ELF-1 (cell line): Measurements from ENCODE around the gene AQP12B.

ENCODE experiments used
- DNase-seq: peaks from one replicate; pipeline ENCODE4 v3.0.0-alpha.2; 2016; ENCODE audit warnings: low read depth, low spot score

The AQP12B gene

DNA sequence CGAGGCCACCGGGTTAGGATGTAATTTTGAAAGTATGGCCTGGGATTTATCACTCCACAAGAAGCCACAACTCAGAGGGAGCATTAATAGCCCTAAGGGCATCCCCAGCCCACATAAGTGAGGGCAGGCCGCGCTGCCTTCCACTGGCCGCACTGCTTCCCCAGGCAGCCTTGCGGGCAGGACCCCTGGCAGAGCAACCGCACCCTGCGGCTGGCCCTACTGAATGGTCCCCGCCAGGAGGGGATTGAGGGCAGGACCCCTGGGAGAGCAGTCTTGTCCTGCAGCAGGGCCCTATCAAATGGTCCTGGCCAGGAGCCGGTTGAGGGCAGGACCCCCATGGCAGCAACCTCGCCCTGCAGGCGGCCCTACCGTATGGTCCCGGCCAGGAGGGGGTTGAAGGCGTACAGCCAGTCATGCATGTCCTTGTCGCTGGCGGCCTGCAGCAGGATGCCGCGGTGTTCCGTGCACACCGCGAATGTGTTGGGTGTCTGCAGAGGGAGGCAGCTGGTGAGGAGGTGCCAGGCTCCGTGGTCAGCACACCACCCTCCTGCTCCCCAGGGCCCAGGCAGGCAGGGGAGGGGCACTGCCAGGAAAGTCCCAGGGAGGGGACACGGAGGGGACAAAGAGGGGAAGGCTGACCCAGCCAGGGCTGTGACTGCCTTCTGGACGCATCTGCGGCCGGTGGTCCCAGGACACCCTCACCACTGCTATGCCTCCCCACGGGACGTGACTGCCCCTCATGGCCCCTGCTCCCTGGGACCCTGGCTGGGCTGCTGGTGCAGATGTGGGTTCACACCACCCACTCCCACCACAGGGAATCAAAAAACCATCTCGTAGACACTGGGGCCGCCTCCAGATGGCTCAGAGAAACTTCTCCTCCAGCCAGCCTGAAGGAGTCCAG lies 35.2 kb upstream of the AQP12B start:
- DNase-seq: no peak

DNA sequence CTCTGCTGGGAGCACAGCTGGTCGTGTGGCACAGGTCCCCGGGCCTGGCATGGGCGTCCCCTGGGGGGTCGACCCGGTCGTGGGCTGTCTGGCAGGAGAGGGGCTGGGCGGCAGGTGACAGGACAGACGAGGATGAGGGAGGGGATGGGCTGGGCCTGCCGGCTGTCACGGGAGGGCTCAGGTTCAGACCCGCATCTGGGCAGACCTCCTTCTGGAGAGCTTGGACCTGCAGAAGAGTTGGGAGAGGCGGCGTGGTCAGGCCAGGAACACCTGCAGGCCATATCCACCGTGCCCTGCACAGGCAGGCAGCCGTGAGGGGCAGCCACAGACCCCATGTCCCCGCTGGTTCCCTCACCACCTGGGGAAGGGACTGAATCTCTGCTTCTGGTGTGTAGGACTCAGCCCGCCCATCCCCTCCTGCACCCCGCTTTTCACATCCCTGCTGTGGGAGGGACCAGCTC lies 34.5 kb upstream of the AQP12B start:
- DNase-seq: no peak

DNA sequence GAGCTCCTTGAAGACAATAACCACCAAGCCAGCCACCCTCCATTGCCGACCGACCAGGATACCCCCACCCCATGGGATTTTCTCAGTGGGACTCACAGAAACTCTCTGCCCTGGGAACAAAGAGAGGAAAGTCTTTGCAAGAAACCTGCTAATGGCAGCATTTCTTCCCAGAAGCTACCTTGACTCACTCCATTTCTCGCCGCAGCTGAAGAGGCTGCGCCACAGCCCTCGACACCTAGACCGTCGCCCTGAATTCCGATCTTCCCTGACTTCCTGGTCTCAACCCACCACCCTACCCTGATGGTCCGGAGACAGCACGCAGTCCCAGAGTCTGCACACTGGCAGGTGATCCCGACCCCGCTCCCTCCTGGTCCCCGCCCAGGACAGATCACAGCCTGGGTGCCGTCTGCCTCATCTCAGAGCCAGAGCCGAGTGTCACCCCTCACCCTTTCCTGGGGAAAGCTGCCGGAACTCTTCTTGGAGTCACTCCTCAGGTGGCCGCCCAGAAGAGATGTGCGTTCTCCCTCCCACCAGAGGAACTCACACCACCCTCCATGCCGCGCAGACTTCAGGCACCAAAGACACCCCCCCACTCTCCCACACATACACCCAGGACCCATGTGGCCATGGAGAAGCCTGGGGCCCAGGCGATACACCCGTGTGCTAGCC lies 33.6 kb upstream of the AQP12B start:
- no peak for DNase-seq

DNA sequence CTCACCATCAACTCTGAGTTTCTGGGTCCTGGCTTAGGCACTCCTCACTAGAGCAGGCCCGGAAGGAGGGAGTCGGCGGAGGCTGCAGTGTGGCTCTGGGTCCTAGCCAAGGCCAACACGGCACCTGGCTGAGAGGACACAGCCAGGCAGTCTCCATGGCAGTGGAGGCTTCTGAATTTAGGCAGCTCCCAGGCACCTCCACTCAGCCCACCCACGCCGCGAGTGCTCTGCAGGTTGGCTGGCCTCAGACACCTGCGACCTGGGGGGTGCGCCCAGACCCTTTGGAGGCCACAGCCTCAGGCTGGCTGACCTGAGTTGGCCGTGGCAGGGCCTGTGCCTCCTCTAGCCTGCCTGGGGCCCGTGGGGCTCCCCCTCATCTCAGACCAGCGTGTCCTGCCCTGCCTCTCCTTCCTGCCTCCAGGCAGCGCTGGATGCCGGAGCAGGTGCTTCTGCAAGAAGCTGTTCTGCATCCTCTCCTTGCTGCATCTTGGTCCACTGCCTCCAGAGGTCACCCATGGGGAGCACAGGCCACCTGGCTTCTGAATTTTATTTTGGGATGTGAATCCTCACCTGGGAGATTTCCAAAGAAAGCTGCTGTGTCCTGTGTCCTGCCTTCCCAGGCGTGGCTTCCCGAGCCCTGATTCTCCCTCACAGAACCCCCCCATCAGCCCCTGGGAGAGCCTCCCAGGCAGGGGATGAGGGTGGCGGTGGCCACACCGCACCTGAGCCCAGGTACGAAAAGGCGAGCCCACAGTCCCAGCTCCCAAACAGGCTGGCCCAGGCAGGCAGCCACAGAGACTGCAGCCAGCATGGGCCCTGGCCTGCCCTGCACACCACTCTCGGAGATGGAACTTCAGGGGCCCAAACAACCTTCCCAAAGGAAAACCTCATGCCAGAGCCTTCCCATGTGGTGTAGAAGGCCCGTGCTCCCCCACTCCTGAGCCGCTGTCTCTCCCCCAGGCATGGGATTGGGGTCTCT lies 32.4 kb upstream of the AQP12B start:
- no peak for DNase-seq

DNA sequence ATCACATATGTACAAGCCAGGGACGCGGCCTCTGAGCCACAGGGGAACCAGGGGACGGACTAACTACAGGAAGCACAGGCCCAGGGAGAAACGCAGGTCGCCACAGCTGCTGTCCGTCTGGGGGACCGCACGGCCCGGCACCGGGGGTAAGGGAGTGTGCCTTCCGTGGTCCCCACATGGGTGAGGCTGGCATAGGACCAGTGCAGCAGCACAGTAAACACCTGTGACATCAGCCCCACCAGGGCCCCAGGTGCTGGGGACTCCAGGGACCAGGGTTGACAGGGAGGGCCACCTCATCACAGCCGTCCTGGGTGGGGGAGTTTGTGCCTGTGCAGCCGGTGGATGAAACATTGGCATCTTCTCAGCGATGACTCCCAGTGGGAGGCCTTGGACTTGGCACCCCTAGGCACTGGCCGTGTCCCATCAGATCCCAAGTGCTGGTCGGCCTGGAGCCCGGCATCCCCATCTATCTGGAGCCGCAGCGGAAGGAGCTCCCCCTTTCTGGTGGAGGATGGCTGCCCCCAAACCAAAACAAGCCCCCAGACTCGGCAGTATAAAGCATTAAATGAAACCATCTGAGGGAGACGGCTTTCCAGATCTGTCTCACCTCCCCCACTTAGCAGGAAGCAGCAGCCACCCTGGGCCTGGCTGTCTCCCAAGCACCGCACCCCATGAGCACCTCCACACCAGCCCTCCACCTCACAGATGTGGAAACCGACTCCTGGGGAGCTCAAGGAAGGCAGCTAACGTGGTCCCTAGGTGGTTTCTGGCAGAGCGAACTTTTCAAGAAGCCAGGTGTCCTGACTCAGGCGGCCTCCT lies 31.5 kb upstream of the AQP12B start:
- no peak for DNase-seq

DNA sequence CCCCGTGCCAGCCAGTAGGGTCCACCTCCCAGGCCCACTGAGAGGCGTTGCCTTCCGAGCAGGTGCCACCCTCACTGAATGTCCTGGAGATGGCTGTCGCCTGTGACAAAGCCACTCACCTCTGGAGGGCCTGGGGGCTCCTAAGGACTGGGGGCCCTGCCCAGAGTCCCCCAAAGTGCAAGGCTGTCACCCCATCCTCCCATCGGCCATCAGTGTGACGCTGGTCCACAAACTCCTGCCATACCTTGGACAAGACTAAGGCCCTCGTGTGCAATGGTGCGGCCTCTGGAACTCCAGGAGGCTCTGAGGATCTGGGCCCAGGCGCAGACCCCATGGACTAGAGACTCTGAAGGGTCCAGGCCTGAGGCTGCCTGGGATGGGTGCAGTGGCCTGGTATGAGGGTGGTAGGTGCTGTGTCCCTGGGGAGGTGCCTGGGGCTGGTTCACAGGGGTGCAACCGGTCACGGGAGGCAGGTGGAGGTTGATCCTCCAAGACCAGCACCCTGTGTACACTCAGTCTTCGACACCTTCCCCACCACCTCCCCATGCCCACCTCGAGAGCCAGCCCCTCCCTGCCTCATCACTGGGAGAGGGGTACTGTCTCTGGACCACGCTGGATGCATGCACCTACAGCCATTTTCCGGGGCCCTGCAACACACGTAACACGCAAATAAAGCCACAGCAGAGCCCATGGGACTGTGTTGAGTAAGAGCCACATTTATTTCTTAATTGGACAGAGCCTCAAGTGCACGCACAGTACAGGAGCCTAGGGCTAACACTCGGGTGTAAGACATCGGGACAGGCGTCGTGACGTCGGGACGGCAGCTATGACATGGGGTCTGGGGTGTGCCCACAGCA lies 30.6 kb upstream of the AQP12B start:
- no peak for DNase-seq

DNA sequence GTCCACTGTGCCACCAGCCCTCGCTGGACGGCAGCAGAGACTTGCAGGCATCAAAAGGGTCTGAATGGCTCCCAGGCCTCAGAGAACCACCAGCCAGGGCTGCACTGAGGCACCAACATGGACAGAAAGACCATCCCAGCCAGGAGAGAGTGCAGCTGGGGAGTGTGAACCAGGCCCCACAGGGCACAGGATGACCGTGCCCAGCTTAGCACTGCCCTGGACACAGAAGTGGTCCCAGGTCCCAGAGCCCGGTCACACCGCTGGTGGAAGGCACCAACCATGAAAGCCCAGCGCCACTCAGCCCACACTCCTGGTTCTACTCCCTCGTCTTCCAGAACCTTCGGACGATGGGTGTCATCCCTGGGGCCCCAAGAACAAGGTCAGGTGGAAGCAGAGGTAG lies 29.4 kb upstream of the AQP12B start:
- no peak for DNase-seq

DNA sequence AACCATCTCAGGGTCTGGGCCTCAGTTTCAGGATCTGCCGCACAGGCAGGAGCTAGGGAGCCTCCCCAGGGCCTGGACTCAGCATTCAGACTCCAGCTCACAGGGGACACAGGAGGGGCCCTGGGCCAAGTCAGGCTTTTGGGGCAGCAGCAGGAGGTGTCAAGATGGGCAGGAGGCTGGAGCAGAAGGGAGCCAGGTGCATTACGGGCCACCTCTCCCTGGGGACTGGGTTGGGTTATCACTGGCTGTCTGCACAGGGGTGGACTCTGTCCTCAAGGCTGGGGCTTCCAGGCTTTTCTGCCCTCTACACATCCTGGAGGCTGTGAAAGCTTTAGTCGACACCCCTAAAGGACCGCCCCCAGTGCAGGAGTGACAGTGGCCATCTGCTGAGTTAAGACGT lies 29.0 kb upstream of the AQP12B start:
- DNase-seq: no peak

DNA sequence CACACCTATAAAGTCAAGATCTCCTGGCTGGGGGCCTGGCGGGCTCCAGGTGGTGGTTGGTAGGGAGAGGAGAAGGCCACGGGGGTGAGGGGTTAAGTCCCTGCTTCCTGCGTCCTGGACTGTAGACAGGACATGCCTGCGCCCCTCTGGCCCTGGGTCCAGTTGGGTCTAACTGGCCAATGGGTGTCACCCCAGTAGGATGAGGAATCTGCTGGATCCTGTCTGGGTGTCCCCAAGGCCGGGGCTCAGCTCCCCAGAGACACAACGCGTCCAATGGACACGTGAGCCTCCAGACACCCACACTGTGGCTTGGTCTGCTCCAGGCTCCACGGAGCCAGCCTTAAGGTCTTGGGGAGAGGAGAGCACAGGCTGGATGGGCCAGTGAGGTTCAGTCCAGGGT lies 28.6 kb upstream of the AQP12B start:
- DNase-seq: no peak

DNA sequence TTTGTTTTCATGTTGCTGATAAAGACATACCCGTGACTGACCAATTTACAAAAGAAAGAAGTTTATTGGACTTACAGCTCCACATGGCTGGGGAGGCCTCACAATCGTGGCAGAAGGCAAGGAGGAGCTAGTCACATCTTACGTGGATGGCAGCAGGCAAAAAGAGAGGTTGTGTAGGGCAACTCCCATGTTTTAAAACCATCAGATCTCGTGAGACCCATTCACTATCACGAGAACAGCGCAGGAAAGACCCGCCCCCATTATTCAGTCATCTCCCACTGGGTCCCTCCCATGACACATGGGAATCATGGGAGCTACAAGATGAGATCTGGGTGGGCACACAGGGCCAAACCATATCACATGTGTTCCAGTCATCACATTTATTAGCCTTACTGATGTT lies 25.8 kb upstream of the AQP12B start:
- no peak for DNase-seq

DNA sequence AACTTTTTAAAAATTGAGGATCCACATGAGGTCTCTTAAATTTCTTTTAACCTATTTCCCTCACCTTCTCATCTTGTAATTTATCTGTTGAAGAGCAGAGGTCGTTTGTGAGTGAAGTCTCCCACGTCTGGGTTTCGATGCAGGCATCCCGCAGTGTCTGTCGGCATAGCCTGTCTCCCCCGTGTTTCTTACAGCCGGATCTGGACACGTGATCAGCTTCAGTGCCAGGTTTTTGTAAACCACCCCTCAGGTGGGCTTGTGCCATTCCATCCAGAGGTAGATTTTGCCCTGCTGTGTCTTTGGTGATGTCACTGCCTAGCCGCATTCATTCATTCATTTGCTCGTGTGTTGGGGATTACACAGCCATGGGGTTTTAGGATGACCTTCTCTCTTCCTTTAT lies 25.1 kb upstream of the AQP12B start:
- no peak for DNase-seq

DNA sequence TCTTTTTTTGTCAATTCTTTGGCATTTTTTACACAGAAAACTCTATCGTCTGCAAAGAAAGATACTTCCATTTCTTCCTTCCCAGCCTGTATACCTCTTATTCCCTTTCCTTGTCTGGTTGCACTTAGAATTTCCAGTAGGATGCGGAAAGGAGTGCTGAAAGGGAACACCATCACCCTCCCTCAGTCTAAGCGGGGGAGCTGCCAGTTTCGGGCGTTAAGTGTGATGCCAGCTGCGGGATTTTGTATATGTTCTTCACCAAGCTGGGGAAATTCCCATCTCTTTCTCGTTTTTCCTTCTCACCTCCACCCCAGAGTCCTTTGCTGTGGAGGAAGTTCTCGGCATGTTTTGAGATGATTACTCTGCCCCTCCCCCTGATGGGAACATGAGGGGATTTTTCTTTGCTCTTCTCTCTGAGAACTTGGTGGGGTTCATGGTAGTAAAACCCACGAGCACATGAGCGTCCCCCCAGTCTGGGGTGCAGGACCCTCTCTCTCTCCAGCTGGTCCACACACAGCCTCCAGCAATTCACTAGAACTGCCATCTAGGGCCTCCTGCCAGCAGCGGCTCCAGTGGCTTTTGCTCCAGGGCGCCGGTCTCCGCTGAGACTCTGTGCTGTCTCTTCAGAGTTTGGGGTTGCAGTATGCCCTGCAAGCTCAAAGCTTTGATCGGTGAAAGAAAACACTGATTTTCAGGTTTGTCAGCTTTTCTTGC lies 24.5 kb upstream of the AQP12B start:
- DNase-seq: peak; percentile 45

DNA sequence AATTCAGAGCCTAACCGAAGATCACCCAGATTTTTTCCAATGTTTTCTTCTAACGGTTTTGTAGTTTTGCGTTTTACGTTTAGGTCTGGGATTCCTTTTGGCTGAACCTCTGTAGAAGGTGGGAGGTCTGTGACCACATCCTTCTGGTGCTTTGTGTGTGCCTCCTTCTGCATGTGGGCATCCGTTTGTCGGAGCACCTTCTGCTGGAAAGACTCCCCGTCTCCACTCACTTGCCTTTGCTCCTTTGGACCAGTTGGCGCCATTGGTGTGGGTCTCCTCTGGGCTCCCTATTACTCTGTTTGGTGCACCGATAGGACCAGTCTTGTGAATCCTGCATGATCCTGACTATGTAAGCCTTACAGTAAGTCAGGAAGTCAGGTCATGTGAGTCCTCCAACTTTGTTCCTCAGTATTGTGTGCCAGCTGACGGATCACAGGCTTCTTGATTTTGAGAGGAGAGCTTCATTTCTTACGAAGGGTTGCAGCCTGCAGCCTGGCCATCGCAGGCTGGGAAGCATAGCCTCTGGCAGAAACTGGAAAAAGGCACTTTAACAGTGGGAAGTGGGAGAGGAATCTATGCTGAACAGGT lies 22.6 kb upstream of the AQP12B start:
- DNase-seq: no peak

DNA sequence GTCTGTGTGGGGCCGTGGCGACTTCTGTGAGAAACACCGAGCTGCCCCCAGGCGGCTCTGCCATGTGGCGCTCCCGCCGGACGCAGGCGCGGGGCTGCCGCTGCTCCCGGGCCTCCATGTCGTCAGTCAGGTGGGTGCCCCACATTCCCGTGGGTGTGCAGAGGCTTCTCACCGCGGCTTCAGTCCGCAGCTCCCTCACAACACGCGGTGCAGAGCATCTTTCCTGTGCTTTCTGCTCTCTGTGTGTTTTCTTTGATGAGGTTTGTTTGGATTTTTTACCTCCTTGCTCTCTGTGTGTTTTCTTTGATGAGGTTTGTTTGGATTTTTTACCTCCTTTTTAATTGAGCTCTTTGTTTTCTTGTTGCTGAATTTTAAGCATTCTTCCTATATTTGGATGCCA lies 22.0 kb upstream of the AQP12B start:
- DNase-seq: no peak

DNA sequence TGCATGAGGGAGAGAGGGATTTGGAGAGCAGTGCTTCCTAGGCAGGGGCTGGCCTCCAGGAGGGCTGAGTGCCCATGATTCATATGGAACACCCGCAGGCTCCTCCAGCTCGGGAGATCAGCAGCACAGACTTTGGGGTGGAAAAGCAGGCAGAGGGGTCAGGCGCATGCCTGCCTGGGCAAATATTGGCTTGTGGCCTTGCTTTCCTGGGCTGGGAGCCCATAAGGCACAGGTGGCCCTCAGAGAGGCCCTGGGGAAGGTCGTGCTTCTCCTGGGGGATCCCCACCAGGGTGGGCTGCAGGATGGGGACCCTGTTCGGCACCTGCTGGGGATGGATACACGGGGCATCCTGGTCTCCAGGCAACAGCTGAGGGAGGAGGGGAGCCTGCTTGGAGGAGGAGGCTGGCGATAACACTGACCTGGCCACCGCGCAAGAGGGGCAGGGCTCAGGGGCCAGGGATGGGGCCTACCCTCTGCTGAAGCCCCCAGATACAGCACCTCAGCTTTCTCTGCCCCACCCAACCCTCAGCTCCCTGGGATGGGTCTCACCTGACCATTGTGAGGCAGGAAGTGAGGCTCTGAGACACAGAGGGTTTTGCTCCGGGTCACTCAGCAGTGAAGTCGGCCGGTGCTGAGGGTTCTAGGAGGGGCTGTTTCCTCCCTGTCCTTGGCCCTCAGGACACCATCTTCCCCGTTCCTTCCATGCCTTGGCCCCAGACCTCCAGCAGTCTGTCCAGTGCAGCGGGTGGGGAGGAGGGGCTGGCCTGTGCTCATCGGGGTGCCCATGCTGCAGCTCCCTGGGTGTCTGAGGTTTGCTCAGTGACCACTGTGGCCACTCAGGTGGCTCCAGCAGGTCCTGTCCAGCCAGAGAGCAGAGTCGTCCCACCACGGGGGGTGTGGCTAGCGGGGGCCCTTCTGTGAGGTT lies 21.0 kb upstream of the AQP12B start:
- DNase-seq: no peak

DNA sequence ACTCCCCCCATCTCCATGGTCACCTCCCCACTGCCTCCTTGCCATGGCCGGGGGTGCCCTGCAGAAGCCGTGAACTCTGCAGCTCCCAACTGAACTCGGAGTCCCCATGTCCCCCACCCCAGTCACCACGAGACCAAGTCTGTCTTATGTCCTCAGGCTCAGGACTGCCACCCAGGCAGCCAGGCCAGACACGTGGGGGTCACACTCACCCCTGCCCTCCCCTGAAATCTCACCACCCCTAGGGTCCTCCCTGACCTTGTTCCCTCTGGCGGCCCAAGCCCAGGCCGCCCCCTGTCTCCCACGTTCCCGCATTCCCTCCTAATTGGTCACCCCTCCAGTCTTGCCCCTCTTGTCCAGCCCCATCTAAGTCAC lies 19.9 kb upstream of the AQP12B start:
- DNase-seq: no peak

DNA sequence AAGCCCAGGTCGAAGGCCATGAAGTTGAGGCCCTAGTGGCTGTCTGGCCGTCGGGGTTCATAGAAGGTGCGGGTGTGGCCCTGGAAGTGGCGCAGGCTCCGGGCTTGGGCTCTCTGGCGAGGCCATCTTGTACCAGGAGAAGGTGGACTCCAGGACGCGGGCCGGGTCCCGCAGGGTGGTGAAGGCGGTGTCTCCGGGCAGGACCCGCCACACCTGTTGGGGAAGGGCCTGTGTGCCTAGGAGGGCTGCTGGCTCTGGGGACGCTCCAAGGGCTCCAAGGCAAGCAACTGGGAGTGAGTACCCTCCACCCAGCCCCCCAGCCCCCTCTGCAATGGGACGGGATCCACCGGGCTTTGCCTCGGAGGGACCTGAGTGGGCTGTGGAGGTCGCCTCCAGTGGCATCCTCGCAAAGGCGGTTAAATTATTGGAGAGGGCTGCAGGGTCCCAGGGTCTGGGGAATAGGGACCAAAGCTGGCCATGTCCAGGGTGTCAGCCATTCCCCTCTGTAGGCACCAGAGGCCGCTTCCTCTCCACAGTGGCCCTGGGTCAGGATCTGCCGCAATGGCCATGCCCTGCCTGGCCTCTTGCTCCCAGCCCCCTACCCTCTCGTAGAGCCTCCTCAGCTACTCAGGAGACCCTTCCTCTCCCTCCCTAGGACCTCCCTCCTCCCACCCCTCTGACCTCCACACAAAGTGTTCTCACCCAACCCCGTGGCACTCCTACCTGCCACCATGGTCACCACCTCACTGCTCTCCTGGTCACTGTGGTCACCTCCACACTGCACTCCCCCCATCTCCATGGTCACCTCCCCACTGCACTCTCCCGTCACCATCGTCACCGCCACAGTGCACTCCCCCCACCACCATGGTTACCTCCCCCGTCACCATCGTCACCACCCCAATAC lies 19.3 kb upstream of the AQP12B start:
- no peak for DNase-seq
